Memory B cell (primary cell): ENCODE data around the gene TAPBPL.
"Not testable (repeated sequence)": the region's sequence is repeated elsewhere in the genome, so short reads cannot be mapped to it uniquely, and the experiment has no call there.

ENCODE experiments used
- ATAC-seq: fragments of 150-1000 bp; cut with Tn5 transposase; 2 replicates; pipeline ENCODE4 v1.10.0; 2021; ENCODE audit warnings: low read depth, mild to moderate bottlenecking, moderate library complexity
- DNase-seq, 2 donors: peaks; one replicate each; pipeline ENCODE4 v3.0.0; 2022; ENCODE audit warnings: low spot score in 2 of 2
- H3K27ac Mint-ChIP-seq: one replicate; pipeline ENCODE4 v1.8.0; 2022; ENCODE audit warnings: mild to moderate bottlenecking, moderate library complexity, mixed read lengths
- H3K27me3 Mint-ChIP-seq: one replicate; pipeline ENCODE4 v1.8.0; 2022; ENCODE audit warnings: mixed read lengths
- H3K36me3 Mint-ChIP-seq: one replicate; pipeline ENCODE4 v1.8.0; 2022; ENCODE audit warnings: mild to moderate bottlenecking, mixed read lengths
- H3K4me1 Mint-ChIP-seq: one replicate; pipeline ENCODE4 v1.8.0; 2022; ENCODE audit warnings: mixed read lengths
- H3K4me3 Mint-ChIP-seq: one replicate; pipeline ENCODE4 v1.8.0; 2022; ENCODE audit warnings: mild to moderate bottlenecking, moderate library complexity, mixed read lengths
- H3K9me3 Mint-ChIP-seq: one replicate; pipeline ENCODE4 v1.8.0; 2022; ENCODE audit warnings: mixed read lengths

Gene TAPBPL

GRCh38 chr12:6463216-6463615 is 11.4 kb downstream of the TAPBPL start:
- H3K4me3 Mint-ChIP-seq, result peak overlapping the region; percentile 6
- DNase-seq (no peak), ATAC-seq (no peak)
- H3K4me1 Mint-ChIP-seq, result peaks cover 72% of the 10 kb centered on the region
- peaks cover 49% of the 10 kb centered on the region for H3K36me3 Mint-ChIP-seq
- no peaks in the 10 kb centered on the region for H3K9me3 Mint-ChIP-seq
- no peaks in the 10 kb centered on the region for H3K27me3 Mint-ChIP-seq
- H3K27ac Mint-ChIP-seq, result peak overlapping the region; percentile 96

- peaks cover 43% of the 10 kb centered on the region for H3K36me3 Mint-ChIP-seq
- no peaks in the 10 kb centered on the region for H3K27me3 Mint-ChIP-seq
- ATAC-seq (no peak), DNase-seq (no peak)
- peaks cover 73% of the 10 kb centered on the region for H3K4me1 Mint-ChIP-seq
- H3K4me3 Mint-ChIP-seq, result no peak overlapping the region
- no peaks in the 10 kb centered on the region for H3K9me3 Mint-ChIP-seq
- H3K27ac Mint-ChIP-seq, result peak overlapping the region; percentile 96
Measured at GRCh38 chr12:6463858-6464257, 12.0 kb downstream of the TAPBPL start.

- Mint-ChIP-seq H3K27me3 (no peaks in the 10 kb centered on the region), H3K27ac (peak overlapping the region; percentile 96), H3K4me3 (no peak overlapping the region), H3K9me3 (no peaks in the 10 kb centered on the region), H3K4me1 (peaks cover 74% of the 10 kb centered on the region), H3K36me3 (peaks cover 39% of the 10 kb centered on the region)
- DNase-seq (no peak), ATAC-seq (no peak)
Measured at GRCh38 chr12:6464531-6464930, 12.7 kb downstream of the TAPBPL start.

GRCh38 chr12:6465467-6466183 is 13.8 kb downstream of the TAPBPL start:
- no peak for ATAC-seq
- no peaks in the 10 kb centered on the region for H3K27me3 Mint-ChIP-seq
- H3K4me1 Mint-ChIP-seq, result peaks cover 75% of the 10 kb centered on the region
- peak in 1 of 2 donors; percentile 52 for DNase-seq
- H3K36me3 Mint-ChIP-seq, result peaks cover 39% of the 10 kb centered on the region
- H3K4me3 Mint-ChIP-seq, result peak overlapping the region; percentile 19
- peak overlapping the region; percentile 67 for H3K27ac Mint-ChIP-seq
- H3K9me3 Mint-ChIP-seq, result no peaks in the 10 kb centered on the region

GRCh38 chr12:6466184-6466573 is 14.3 kb downstream of the TAPBPL start:
- H3K27me3 Mint-ChIP-seq, result no peaks in the 10 kb centered on the region
- peaks cover 72% of the 10 kb centered on the region for H3K4me1 Mint-ChIP-seq
- no peaks in the 10 kb centered on the region for H3K9me3 Mint-ChIP-seq
- no peak for DNase-seq
- no peak overlapping the region for H3K4me3 Mint-ChIP-seq
- peak overlapping the region; percentile 67 for H3K27ac Mint-ChIP-seq
- ATAC-seq, result no peak
- peaks cover 35% of the 10 kb centered on the region for H3K36me3 Mint-ChIP-seq

- H3K27ac Mint-ChIP-seq, result peak overlapping the region; percentile 67
- H3K9me3 Mint-ChIP-seq, H3K27me3 Mint-ChIP-seq, ATAC-seq, DNase-seq: not testable (repeated sequence)
- peaks cover 68% of the 10 kb centered on the region for H3K4me1 Mint-ChIP-seq
- peaks cover 35% of the 10 kb centered on the region for H3K36me3 Mint-ChIP-seq
- H3K4me3 Mint-ChIP-seq, result peak overlapping the region; percentile 9
Measured at GRCh38 chr12:6466751-6467150, 14.9 kb downstream of the TAPBPL start.

- not testable (repeated sequence) for DNase-seq, H3K27me3 Mint-ChIP-seq, H3K9me3 Mint-ChIP-seq, ATAC-seq
- H3K36me3 Mint-ChIP-seq, result peaks cover 31% of the 10 kb centered on the region
- peaks cover 59% of the 10 kb centered on the region for H3K4me1 Mint-ChIP-seq
- H3K4me3 Mint-ChIP-seq, result peak overlapping the region; percentile 39
- peak overlapping the region; percentile 75 for H3K27ac Mint-ChIP-seq
Measured at GRCh38 chr12:6467571-6468282, 15.9 kb downstream of the TAPBPL start.

GRCh38 chr12:6468283-6468575 is 16.4 kb downstream of the TAPBPL start:
- peaks cover 27% of the 10 kb centered on the region for H3K36me3 Mint-ChIP-seq
- H3K9me3 Mint-ChIP-seq, result no peaks in the 10 kb centered on the region
- peaks cover 54% of the 10 kb centered on the region for H3K4me1 Mint-ChIP-seq
- H3K27me3 Mint-ChIP-seq, result no peaks in the 10 kb centered on the region
- H3K4me3 Mint-ChIP-seq, result peak overlapping the region; percentile 92
- no peak for ATAC-seq
- DNase-seq, result no peak
- peak overlapping the region; percentile 75 for H3K27ac Mint-ChIP-seq

- peaks cover 21% of the 10 kb centered on the region for H3K36me3 Mint-ChIP-seq
- ATAC-seq (no peak), DNase-seq (no peak)
- peaks cover 51% of the 10 kb centered on the region for H3K4me1 Mint-ChIP-seq
- no peaks in the 10 kb centered on the region for H3K9me3 Mint-ChIP-seq
- peak overlapping the region; percentile 92 for H3K4me3 Mint-ChIP-seq
- peak overlapping the region; percentile 75 for H3K27ac Mint-ChIP-seq
- H3K27me3 Mint-ChIP-seq, result no peaks in the 10 kb centered on the region
Measured at GRCh38 chr12:6469092-6469491, 17.2 kb downstream of the TAPBPL start.

GRCh38 chr12:6469609-6470374 is 17.9 kb downstream of the TAPBPL start:
- no peaks in the 10 kb centered on the region for H3K27me3 Mint-ChIP-seq
- DNase-seq, result no peak
- H3K9me3 Mint-ChIP-seq, result no peaks in the 10 kb centered on the region
- H3K36me3 Mint-ChIP-seq, result peaks cover 14% of the 10 kb centered on the region
- no peak for ATAC-seq
- peak overlapping the region; percentile 92 for H3K4me3 Mint-ChIP-seq
- H3K4me1 Mint-ChIP-seq, result peaks cover 44% of the 10 kb centered on the region
- peak overlapping the region; percentile 75 for H3K27ac Mint-ChIP-seq

- Mint-ChIP-seq H3K27me3 (no peaks in the 10 kb centered on the region), H3K36me3 (peaks cover 12% of the 10 kb centered on the region), H3K4me3 (peak within 1 kb of the TSS; percentile 92), H3K27ac (peak within 1 kb of the TSS; percentile 75), H3K4me1 (peaks cover 41% of the 10 kb centered on the region), H3K9me3 (no peaks in the 10 kb centered on the region)
- ATAC-seq (peak; percentile 89), DNase-seq (peak; percentile 91 to 95)
Measured at GRCh38 chr12:6470375-6471163, 18.7 kb downstream of the TAPBPL start, which contains the start of gene VAMP1. Gene VAMP1 (minus strand): TSS chr12:6470677. CDS start chr12:6470531, 146 bp downstream.

GRCh38 chr12:6471989-6472360 is 20.1 kb downstream of the TAPBPL start:
- H3K36me3 Mint-ChIP-seq, result peaks cover 3% of the 10 kb centered on the region
- no peaks in the 10 kb centered on the region for H3K27me3 Mint-ChIP-seq
- peaks cover 30% of the 10 kb centered on the region for H3K4me1 Mint-ChIP-seq
- H3K4me3 Mint-ChIP-seq, result peak overlapping the region; percentile 17
- ATAC-seq (no peak), DNase-seq (no peak)
- H3K27ac Mint-ChIP-seq, result no peak overlapping the region
- H3K9me3 Mint-ChIP-seq, result no peaks in the 10 kb centered on the region

- peaks cover 26% of the 10 kb centered on the region for H3K4me1 Mint-ChIP-seq
- no peaks in the 10 kb centered on the region for H3K36me3 Mint-ChIP-seq
- no peaks in the 10 kb centered on the region for H3K9me3 Mint-ChIP-seq
- DNase-seq (no peak), ATAC-seq (no peak)
- no peak overlapping the region for H3K4me3 Mint-ChIP-seq
- no peak overlapping the region for H3K27ac Mint-ChIP-seq
- no peaks in the 10 kb centered on the region for H3K27me3 Mint-ChIP-seq
Measured at GRCh38 chr12:6472491-6472890, 20.6 kb downstream of the TAPBPL start.
